HG03439 (cell line): ENCODE measurements around the gene MAPK12.
A peak's percentile ranks its signal among the peaks of the same experiment; 100 is the strongest.
"Not testable (repeated sequence)": the region's sequence is repeated elsewhere in the genome, so short reads cannot be mapped to it uniquely, and the experiment has no call there.

Source experiments
- ATAC-seq: cut with Tn5 transposase; IDR thresholded peaks from one replicate; pipeline ENCODE4 v1.9.1; 2021; ENCODE audit warnings: mild to moderate bottlenecking, moderate library complexity; ENCODE audit not compliant: unreplicated experiment

Gene MAPK12

GRCh38 chr22:50282361-50283155 lies 21.1 kb upstream of the MAPK12 start:
- no peak for ATAC-seq

GRCh38 chr22:50281957-50282356 lies 20.5 kb upstream of the MAPK12 start:
- no peak for ATAC-seq

- no peak for ATAC-seq
Observed at GRCh38 chr22:50281384-50281760, 19.9 kb upstream of the MAPK12 start.

DNA sequence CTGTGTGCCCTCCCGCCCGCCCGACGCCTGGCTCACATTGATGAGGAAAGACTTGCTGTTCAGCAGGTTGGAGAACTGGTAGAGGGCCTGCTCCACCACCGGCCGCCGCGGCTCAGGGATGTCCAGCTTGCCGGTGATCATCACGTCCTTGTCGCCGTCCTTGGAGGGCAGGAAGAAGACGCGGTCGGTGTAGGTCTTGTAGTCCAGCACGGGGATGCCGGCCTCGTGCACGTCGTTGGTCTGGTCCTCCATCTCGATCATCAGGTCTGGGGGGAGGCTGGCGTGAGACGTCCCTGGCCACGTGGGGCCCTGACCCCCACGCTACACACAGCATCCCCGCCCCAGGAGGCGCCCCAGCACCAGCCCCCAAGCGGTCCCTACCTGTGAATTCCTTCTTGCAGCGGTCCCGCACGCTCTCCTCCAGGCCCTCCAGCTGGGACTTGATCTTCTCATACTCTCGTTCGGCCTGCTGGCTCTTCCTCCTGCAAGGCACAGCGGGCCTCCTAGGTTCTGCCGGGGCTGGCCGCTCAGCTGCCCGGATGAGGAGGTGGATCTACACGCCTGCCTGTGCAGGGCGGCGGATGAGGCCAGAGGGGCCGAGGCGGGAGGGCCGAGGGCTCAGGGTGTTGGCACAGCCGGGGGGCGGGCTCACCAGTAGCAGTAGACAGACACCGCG lies 19.4 kb upstream of the MAPK12 start:
- ATAC-seq, result no peak

GRCh38 chr22:50280022-50280707 lies 18.7 kb upstream of the MAPK12 start:
- no peak for ATAC-seq

DNA sequence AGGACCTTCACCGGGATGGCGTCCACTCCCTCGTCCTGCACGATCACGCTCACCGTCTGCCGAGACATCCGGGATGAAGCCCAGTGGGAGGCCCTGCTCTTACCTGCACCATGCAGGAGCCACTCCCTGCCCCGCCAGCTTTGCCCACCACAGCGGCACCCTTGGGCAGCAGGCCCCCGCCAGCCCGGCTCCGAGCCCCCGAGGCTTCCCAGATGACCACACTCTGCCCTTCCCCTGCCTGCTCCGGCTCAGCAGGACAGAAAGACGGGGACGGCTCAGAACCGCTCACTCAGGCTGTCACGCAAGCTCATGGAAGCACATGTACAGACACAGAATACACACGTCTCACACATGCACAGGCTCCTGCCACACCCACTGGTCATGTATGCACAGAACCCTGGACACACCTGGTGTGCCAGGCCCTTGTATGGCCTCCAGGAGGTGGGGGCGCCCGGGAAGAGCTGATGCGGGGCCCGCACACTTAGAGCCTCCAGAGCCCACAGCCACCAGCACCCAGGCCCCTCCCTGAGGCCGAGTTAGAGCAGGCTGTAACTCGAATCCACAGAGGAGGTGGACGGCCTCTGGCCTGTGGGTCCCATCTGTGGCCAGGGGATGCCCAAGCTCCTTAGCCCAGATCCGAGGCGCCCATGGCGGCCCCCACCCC lies 17.6 kb upstream of the MAPK12 start:
- ATAC-seq, result no peak

GRCh38 chr22:50278461-50278860 lies 17.0 kb upstream of the MAPK12 start:
- no peak for ATAC-seq

DNA sequence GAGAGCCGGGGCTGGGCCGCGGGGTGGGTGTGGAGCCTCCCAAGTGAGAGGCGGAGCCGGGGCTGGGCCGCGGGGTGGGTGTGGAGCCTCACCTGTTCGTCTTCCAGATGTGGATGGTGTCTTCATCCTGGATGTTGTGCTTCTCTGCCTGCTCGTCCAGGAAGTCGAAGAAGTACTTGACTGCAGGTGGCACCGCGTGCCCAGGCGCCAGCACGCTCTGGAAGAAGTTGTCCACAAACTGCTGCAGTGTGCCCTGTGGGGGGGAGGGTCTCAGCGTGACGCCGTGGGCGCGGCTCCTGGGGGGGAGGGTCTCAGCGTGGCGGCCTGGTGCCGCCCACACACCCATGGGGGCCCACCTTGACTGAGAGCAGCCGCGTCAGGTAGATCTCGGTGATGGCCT lies 16.3 kb upstream of the MAPK12 start:
- ATAC-seq, result no peak

DNA sequence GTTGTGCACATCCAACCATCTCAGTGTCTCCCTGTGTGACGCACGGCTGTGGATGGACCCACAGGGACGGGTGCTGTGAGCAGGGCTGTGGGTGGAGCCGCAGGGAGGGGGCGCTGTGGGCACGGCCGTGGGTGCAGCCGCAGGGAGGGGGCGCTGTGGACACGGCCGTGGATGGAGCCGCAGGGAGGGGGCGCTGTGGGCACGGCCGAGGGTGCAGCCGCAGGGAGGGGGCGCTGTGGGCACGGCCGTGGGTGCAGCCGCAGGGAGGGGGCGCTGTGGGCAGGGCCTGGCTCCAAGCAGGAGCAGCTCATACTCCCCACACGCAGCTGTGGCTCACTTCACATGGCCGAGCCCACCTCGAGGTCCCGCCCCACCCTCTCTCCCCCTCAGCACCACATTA lies 14.7 kb upstream of the MAPK12 start:
- peak; percentile 59 for ATAC-seq

DNA sequence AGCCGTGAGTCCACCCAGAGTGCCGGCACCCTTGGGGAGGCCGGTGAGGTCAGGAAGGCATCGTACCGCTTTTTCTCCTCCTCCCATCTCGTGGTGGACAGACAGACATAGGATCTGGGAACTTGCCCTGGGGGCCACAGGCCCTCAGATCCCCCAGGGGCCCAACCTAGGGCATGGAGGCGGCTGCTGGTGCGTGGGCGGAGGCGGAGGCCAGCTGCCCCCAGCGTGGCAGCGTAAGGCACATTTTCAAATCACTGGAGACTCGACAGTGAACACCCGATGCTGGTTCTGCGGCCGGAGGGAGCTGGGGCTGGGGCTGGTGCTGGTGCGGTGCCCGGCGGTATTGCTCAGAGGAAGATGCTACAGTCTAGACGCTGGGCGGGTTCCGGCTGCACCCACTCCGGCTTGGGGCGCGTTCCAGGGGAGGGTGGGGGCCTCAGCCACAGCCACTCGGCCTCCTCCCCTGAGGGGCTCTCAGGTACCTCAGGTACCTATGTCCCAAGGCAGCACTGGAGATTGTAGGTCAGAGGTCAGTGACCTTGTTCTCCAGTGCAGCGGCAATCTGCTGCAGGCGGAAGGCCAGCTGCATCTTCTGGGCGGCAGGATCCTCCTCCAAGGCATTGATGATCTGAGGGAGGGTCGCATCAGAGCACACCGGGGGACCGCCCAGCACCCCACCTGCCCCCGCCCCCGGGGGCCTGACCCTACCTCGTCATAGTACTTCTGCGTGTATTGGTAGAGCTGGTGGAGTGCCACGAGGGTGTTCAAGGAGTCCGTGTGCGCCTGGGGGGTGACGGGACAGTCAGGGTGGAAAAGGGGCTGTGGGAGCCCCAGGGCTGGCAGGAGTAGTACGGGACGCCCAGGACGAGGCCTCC lies 13.9 kb upstream of the MAPK12 start:
- no peak for ATAC-seq

DNA sequence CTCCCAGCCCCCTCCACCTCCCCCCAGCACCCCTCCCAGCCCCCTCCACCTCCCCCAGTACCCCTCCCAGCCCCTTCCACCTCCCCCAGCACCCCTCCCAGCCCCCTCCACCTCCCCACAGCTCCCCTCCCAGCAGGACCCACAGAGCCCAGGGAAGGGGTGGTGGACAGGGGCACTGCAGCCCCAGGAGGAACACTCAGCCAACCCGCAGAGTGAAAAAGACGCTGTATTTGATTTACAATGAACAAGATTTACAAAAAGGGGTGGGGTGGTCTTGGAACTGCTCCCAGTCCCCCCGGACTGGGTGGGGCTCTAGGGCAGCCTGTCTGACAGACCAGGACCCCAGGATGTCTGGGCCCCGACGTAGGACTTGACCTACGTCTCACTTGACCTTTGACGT lies 13.3 kb upstream of the MAPK12 start:
- no peak for ATAC-seq

DNA sequence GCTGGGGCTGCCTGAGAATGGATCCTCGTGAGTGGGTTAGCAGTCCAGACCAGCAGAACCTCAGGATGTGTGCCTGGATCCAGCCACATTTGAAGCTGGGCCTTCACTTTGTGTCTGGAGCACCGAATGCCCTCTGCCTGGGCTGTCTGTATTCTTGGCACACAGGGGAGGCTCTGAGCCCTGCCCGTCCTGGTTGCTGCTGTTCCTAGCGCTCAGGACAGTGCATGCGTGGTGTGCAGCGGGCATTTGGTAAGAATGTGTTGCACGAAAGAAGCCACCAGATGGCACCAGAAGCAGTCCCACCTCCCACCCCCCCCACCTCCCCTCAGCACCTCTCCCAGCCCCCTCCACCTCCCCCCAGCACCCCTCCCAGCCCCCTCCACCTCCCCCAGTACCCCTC lies 12.8 kb upstream of the MAPK12 start:
- ATAC-seq, result no peak

DNA sequence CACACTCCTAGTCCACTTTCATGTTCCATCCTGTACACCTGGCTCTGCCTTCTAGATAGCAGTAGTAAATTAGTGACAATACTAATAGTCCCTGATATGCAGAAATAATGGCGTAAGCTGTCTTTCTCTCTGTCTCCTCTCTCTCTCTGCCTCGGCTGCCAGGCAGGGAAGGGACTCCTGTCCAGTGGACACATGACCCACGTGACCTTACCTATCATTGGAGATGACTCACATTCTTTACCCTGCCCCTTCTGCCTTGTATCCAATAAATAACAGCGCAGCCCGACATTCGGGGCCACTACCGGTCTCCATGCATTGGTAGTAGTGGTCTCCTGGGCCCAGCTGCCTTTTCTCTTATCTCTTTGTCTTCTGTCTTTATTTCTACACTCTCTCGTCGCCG lies 12.3 kb upstream of the MAPK12 start:
- ATAC-seq, result not testable (repeated sequence)

DNA sequence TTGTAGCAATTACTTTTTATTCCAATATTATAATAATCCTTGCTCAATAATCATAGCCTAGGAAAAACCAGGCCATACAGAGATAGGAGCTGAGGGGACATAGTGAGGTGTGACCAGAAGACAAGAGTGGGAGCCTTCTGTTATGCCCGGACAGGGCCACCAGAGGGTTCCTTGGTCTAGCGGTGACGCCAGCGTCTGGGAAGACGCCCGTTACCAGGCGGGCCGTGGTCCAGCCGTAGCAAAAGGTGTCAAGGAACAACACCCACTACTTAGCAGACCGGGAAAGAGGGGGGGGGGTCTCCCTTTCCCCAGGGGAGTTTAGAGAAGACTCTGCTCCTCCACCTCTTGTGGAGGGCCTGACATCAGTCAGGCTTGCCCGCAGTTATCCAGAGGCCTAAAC lies 11.9 kb upstream of the MAPK12 start:
- not testable (repeated sequence) for ATAC-seq

GRCh38 chr22:50272044-50272802 lies 10.7 kb upstream of the MAPK12 start:
- ATAC-seq, result no peak

- no peak for ATAC-seq
Observed at GRCh38 chr22:50271519-50271970, 10.1 kb upstream of the MAPK12 start.

DNA sequence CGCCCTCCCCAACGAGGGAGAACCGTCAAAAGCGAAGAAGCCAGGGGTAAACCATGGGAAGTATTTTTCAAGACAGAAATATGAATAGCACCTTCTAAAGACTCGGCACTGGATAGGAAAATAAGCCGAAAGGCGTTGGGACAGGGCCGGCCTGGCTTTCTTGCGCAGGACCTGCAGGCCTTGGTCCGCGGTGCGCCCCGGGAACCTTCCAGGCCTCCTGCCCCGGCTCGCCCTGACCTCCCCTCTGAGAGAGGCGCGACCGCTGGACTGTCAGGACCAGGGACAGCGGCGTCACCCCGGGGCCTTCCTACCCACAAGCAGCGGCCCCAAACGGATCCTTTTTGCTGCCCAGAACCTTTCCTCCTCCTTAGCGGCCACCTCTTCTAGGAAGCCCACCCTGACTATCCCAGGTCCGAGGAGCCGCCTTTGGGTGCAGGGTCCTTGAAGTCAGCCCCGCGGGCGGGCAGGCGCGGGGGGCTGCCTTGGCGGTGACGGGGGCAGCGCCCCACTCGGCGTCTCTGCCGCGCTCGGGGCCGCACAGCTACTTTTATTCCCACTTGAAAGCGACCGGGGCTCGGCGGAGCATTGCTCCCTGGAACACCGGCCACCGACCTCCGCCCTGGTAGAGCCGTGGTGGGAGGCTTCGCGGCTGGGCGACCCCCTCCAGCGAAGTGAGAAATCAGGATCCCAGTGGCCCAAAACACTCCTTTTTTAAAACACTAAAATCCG lies 9.3 kb upstream of the MAPK12 start:
- ATAC-seq, result no peak

GRCh38 chr22:50269970-50270665 lies 8.6 kb upstream of the MAPK12 start, which contains the start of gene MAPK11:
Gene MAPK11, minus strand, starts transcription at chr22:50270380. Its CDS starts 88 bp downstream, at chr22:50270292.
- no peak for ATAC-seq
